Peyer's patch (tissue), 4 donors: Measurements from ENCODE around the gene LAMA1.
A peak's percentile ranks its signal among the peaks of the same experiment; 100 is the strongest.

Experiments used
- CTCF ChIP-seq, 6 experiments: fragments of 450-650 bp in 4 of 6; fragments of 200-600 bp in 2 of 6; sonication (generic) in 1 of 6; IDR thresholded peaks; one replicate each; pipeline ENCODE4 v1.5.1; 2017 to 2019; ENCODE audit warnings: antibody characterized with exemption in 6 of 6, mild to moderate bottlenecking in 3 of 6, moderate library complexity in 1 of 6
- POLR2A ChIP-seq, 2 donors: fragments of 450-650 bp; IDR thresholded peaks; one replicate each; pipeline ENCODE4 v1.5.1; 2017; ENCODE audit warnings: antibody characterized with exemption in 2 of 2, mild to moderate bottlenecking in 2 of 2, moderate library complexity in 2 of 2

- peak in 2 of 6 experiments; percentile 3 to 5 for TF ChIP-seq CTCF (IDR thresholded peaks at IDR 0.05)
- no peak for TF ChIP-seq POLR2A (IDR thresholded peaks at IDR 0.05)
These were observed 46.9 kb upstream of the LAMA1 start for GRCh38 chr18:7164323-7165004.
